Activated T-cell treated with anti-CD3 and anti-CD28 coated beads, Interleukin-2, amount 50 U/mL, for 72 hours (primary cell): ENCODE measurements around the gene DDO. TPM values are rescaled to one million over a fixed set of nuclear protein-coding genes. Genes with fewer than 3 reads are reported as not detected.
"Not testable (repeated sequence)": the region's sequence is repeated elsewhere in the genome, so short reads cannot be mapped to it uniquely, and the experiment has no call there.

Experiments
- ATAC-seq, 2 donors: fragments of 150-1000 bp; cut with Tn5 transposase; replicated peaks in 1 of 2; 2 replicates each; pipeline ENCODE4 v1.10.0; 2021; ENCODE audit warnings: moderate library complexity in 2 of 2, mild to moderate bottlenecking in 1 of 2
- DNase-seq, 2 donors: peaks; one replicate each; pipeline ENCODE4 v3.0.0; 2021 to 2022; ENCODE audit warnings: mixed read lengths in 1 of 2
- H3K27ac Mint-ChIP-seq: one replicate; pipeline ENCODE4 v1.8.0; 2022; ENCODE audit warnings: mild to moderate bottlenecking, moderate library complexity, mixed read lengths
- H3K27me3 Mint-ChIP-seq: one replicate; pipeline ENCODE4 v1.8.0; 2022; ENCODE audit warnings: low read depth, mixed read lengths
- H3K36me3 Mint-ChIP-seq, 2 donors: one replicate each; pipeline ENCODE4 v1.8.0; 2022; ENCODE audit warnings: mixed read lengths in 2 of 2, mild to moderate bottlenecking in 1 of 2; ENCODE audit not compliant: insufficient read depth in 2 of 2
- H3K4me1 Mint-ChIP-seq: one replicate; pipeline ENCODE4 v1.8.0; 2022; ENCODE audit warnings: low read depth, mixed read lengths
- H3K4me3 Mint-ChIP-seq, 2 donors: one replicate each; pipeline ENCODE4 v1.8.0; 2022; ENCODE audit warnings: mild to moderate bottlenecking in 2 of 2, mixed read lengths in 2 of 2, moderate library complexity in 2 of 2
- H3K9me3 Mint-ChIP-seq, 2 donors: one replicate each; pipeline ENCODE4 v1.8.0; 2022; ENCODE audit warnings: mixed read lengths in 2 of 2
- total RNA-seq, 2 donors: library from RNA; stranded (reverse); gene quantifications; one replicate each; pipeline ENCODE4 v1.2.3, GENCODE V29; 2022

The DDO gene
- total RNA-seq = not detected

- peak in 1 of 2 donors; percentile 35 for ATAC-seq
- no peaks in the 10 kb centered on the region for H3K36me3 Mint-ChIP-seq
- DNase-seq = no peak
- H3K4me1 Mint-ChIP-seq = no peaks in the 10 kb centered on the region
- peaks cover 14% of the 10 kb centered on the region for H3K27me3 Mint-ChIP-seq
- no peak within 1 kb of the TSS for H3K27ac Mint-ChIP-seq
- no peak within 1 kb of the TSS for H3K4me3 Mint-ChIP-seq
- H3K9me3 Mint-ChIP-seq = peaks cover 0 to under 1% of the 10 kb centered on the region in 2 donors
Measured at GRCh38 chr6:110415086-110415916, at the start of gene DDO. Gene DDO, minus strand, starts transcription at chr6:110415575. Its CDS starts 2,113 bp downstream, at chr6:110413462.

GRCh38 chr6:110462884-110463481, 47.6 kb upstream of the DDO start:
- Mint-ChIP-seq H3K27me3 (peaks cover 11% of the 10 kb centered on the region), H3K27ac (no peak overlapping the region), H3K9me3 (peaks cover 13 to 14% of the 10 kb centered on the region in 2 donors), H3K4me3 (no peak overlapping the region), H3K36me3 (peaks cover 4 to 11% of the 10 kb centered on the region in 2 donors), H3K4me1 (no peaks in the 10 kb centered on the region)
- ATAC-seq (no peak), DNase-seq (no peak)

GRCh38 chr6:110461376-110461775, 46.0 kb upstream of the DDO start:
- Mint-ChIP-seq H3K4me3 (no peak overlapping the region), H3K27ac (no peak overlapping the region), H3K36me3 (peaks cover 4 to 11% of the 10 kb centered on the region in 2 donors), H3K4me1 (no peaks in the 10 kb centered on the region), H3K27me3 (peaks cover 11% of the 10 kb centered on the region), H3K9me3 (peaks cover 13 to 14% of the 10 kb centered on the region in 2 donors)
- DNase-seq (no peak), ATAC-seq (no peak)

GRCh38 chr6:110459137-110459536, 43.8 kb upstream of the DDO start:
- Mint-ChIP-seq H3K27ac (no peak overlapping the region), H3K36me3 (peaks cover 4 to 11% of the 10 kb centered on the region in 2 donors), H3K27me3 (peaks cover 11% of the 10 kb centered on the region), H3K4me3 (no peak overlapping the region), H3K4me1 (no peaks in the 10 kb centered on the region), H3K9me3 (peaks cover 12 to 14% of the 10 kb centered on the region in 2 donors)
- DNase-seq (no peak), ATAC-seq (no peak)

GRCh38 chr6:110458476-110458875, 43.1 kb upstream of the DDO start:
- H3K9me3 Mint-ChIP-seq = peaks cover 6 to 10% of the 10 kb centered on the region in 2 donors
- H3K4me3 Mint-ChIP-seq = no peak overlapping the region
- H3K4me1 Mint-ChIP-seq = no peaks in the 10 kb centered on the region
- H3K27ac Mint-ChIP-seq = no peak overlapping the region
- ATAC-seq (no peak), DNase-seq (no peak)
- peaks cover 11% of the 10 kb centered on the region for H3K27me3 Mint-ChIP-seq
- peaks cover 2 to 7% of the 10 kb centered on the region in 2 donors for H3K36me3 Mint-ChIP-seq

- H3K36me3 Mint-ChIP-seq, ATAC-seq, H3K27ac Mint-ChIP-seq, H3K9me3 Mint-ChIP-seq, H3K4me1 Mint-ChIP-seq, H3K4me3 Mint-ChIP-seq: not testable (repeated sequence)
- DNase-seq = peak; percentile 7 to 20
- peaks cover 11% of the 10 kb centered on the region for H3K27me3 Mint-ChIP-seq
Measured at GRCh38 chr6:110457567-110458175, 42.3 kb upstream of the DDO start.

GRCh38 chr6:110456694-110457093, 41.3 kb upstream of the DDO start:
- H3K4me1 Mint-ChIP-seq = no peaks in the 10 kb centered on the region
- DNase-seq = no peak
- no peak for ATAC-seq
- peaks cover 3 to 4% of the 10 kb centered on the region in 2 donors for H3K9me3 Mint-ChIP-seq
- H3K36me3 Mint-ChIP-seq = peaks cover under 1 to 2% of the 10 kb centered on the region in 2 donors
- peaks cover 11% of the 10 kb centered on the region for H3K27me3 Mint-ChIP-seq
- no peak overlapping the region for H3K4me3 Mint-ChIP-seq
- no peak overlapping the region for H3K27ac Mint-ChIP-seq

- Mint-ChIP-seq H3K4me1 (no peaks in the 10 kb centered on the region), H3K36me3 (no peaks in the 10 kb centered on the region), H3K27me3 (peaks cover 7% of the 10 kb centered on the region), H3K9me3 (no peaks in the 10 kb centered on the region), H3K27ac (no peak overlapping the region), H3K4me3 (no peak overlapping the region)
- no peak for ATAC-seq
- DNase-seq = no peak
Measured at GRCh38 chr6:110449541-110449895, 34.1 kb upstream of the DDO start.

GRCh38 chr6:110448846-110449540, 33.6 kb upstream of the DDO start:
- no peak overlapping the region for H3K27ac Mint-ChIP-seq
- H3K4me3 Mint-ChIP-seq = no peak overlapping the region
- no peaks in the 10 kb centered on the region for H3K4me1 Mint-ChIP-seq
- H3K27me3 Mint-ChIP-seq = peaks cover 7% of the 10 kb centered on the region
- ATAC-seq = no peak
- DNase-seq = no peak
- H3K9me3 Mint-ChIP-seq = no peaks in the 10 kb centered on the region
- no peaks in the 10 kb centered on the region for H3K36me3 Mint-ChIP-seq

- Mint-ChIP-seq H3K27me3 (peaks cover 7% of the 10 kb centered on the region), H3K4me1 (no peaks in the 10 kb centered on the region), H3K4me3 (no peak overlapping the region), H3K27ac (no peak overlapping the region), H3K36me3 (no peaks in the 10 kb centered on the region), H3K9me3 (no peaks in the 10 kb centered on the region)
- DNase-seq (no peak), ATAC-seq (no peak)
Measured at GRCh38 chr6:110447761-110448160, 32.4 kb upstream of the DDO start.

GRCh38 chr6:110446405-110446804, 31.0 kb upstream of the DDO start:
- ATAC-seq = no peak
- no peak for DNase-seq
- no peaks in the 10 kb centered on the region for H3K9me3 Mint-ChIP-seq
- no peaks in the 10 kb centered on the region for H3K4me1 Mint-ChIP-seq
- H3K36me3 Mint-ChIP-seq = no peaks in the 10 kb centered on the region
- H3K27me3 Mint-ChIP-seq = peaks cover 7% of the 10 kb centered on the region
- no peak overlapping the region for H3K4me3 Mint-ChIP-seq
- no peak overlapping the region for H3K27ac Mint-ChIP-seq

- Mint-ChIP-seq H3K27me3 (peaks cover 5% of the 10 kb centered on the region), H3K9me3 (no peaks in the 10 kb centered on the region), H3K27ac (no peak overlapping the region), H3K4me1 (no peaks in the 10 kb centered on the region), H3K4me3 (no peak overlapping the region), H3K36me3 (no peaks in the 10 kb centered on the region)
- DNase-seq = no peak
- ATAC-seq = no peak
Measured at GRCh38 chr6:110440026-110440425, 24.7 kb upstream of the DDO start.

GRCh38 chr6:110439356-110439755, 24.0 kb upstream of the DDO start:
- ATAC-seq = no peak
- Mint-ChIP-seq H3K27ac (no peak overlapping the region), H3K4me1 (no peaks in the 10 kb centered on the region), H3K27me3 (peaks cover 5% of the 10 kb centered on the region), H3K9me3 (no peaks in the 10 kb centered on the region), H3K36me3 (no peaks in the 10 kb centered on the region), H3K4me3 (no peak overlapping the region)
- no peak for DNase-seq
